HG02759 (cell line): ENCODE results near the gene TIMM29.

Source experiments
- ATAC-seq: cut with Tn5 transposase; IDR thresholded peaks from one replicate; pipeline ENCODE4 v1.9.1; 2021; ENCODE audit warnings: mild to moderate bottlenecking, moderate library complexity; ENCODE audit not compliant: unreplicated experiment

The TIMM29 gene

GRCh38 chr19:10911579-10912363, 16.8 kb upstream of the TIMM29 start:
- ATAC-seq = no peak

GRCh38 chr19:10912619-10913018, 16.0 kb upstream of the TIMM29 start:
- no peak for ATAC-seq

GRCh38 chr19:10913716-10914340, 14.8 kb upstream of the TIMM29 start:
- ATAC-seq = no peak

GRCh38 chr19:10915130-10916091, 13.2 kb upstream of the TIMM29 start:
- ATAC-seq = no peak

GRCh38 chr19:10916602-10917001, 12.0 kb upstream of the TIMM29 start:
- no peak for ATAC-seq

GRCh38 chr19:10918359-10918758, 10.3 kb upstream of the TIMM29 start:
- no peak for ATAC-seq

- no peak for ATAC-seq
Measured at GRCh38 chr19:10919352-10920287, 9.0 kb upstream of the TIMM29 start.

GRCh38 chr19:10920288-10920655, 8.3 kb upstream of the TIMM29 start:
- no peak for ATAC-seq

GRCh38 chr19:10920781-10921180, 7.8 kb upstream of the TIMM29 start:
- no peak for ATAC-seq

- ATAC-seq = no peak
Measured at GRCh38 chr19:10921199-10921909, 7.3 kb upstream of the TIMM29 start.

- no peak for ATAC-seq
Measured at GRCh38 chr19:10921910-10922637, 6.5 kb upstream of the TIMM29 start.

- no peak for ATAC-seq
Measured at GRCh38 chr19:10922638-10923014, 6.0 kb upstream of the TIMM29 start.

- no peak for ATAC-seq
Measured at GRCh38 chr19:10923260-10924112, 5.1 kb upstream of the TIMM29 start.

- no peak for ATAC-seq
Measured at GRCh38 chr19:10924597-10924996, 4.0 kb upstream of the TIMM29 start.

- peak; percentile 15 for ATAC-seq
Measured at GRCh38 chr19:10927730-10928562, 665 bp upstream of the TIMM29 start.

GRCh38 chr19:10929402-10929794, 787 bp downstream of the TIMM29 start:
- no peak for ATAC-seq

- ATAC-seq = no peak
Measured at GRCh38 chr19:10935371-10936059, 6.9 kb downstream of the TIMM29 start.
